Keratinocyte (primary cell): Measurements from ENCODE around the gene LRRC8D.

ENCODE experiments used
- EZH2 ChIP-seq: IDR thresholded peaks from one replicate; pipeline ENCODE4 v1.6.1; 2012; ENCODE audit warnings: inconsistent platforms, mild to moderate bottlenecking, low read length, moderate library complexity
- TF ChIP-seq, protein P1 (sequence below), 3 experiments: IDR thresholded peaks in 1 of 3; conservative IDR thresholded peaks in 1 of 3; optimal IDR thresholded peaks in 1 of 3; 2 replicates in 2 of 3; 3 replicates in 1 of 3; pipeline versions ENCODE3 to v1.5.1; 2011; ENCODE audit warnings: low read length in 3 of 3, mild to moderate bottlenecking in 3 of 3, moderate library complexity in 2 of 3, control low read depth in 1 of 3, inconsistent platforms in 1 of 3; ENCODE audit not compliant: insufficient read depth in 2 of 3; ENCODE audit errors: extremely low read depth in 1 of 3

DNA sequence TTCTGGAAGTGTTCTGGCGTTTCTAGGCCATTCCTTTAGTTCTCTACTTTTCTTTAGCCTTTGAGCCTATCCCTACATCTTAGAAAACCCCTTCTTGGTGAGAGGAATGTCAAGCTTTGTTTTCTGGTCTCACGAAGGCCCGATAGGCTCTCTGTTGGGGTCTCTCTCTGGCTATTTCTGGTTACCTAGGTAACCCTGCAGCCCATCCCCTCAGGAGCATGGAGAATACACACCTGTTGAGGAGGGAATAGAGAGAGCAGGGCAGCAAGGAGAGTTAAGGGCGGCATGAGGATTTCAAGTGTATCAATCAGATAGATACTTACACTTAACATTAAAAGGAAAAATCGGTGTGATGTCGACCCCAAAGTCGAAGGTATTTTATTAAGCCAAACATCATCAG, 45.7 kb downstream of the LRRC8D start:
- TF ChIP-seq, protein P1, sequence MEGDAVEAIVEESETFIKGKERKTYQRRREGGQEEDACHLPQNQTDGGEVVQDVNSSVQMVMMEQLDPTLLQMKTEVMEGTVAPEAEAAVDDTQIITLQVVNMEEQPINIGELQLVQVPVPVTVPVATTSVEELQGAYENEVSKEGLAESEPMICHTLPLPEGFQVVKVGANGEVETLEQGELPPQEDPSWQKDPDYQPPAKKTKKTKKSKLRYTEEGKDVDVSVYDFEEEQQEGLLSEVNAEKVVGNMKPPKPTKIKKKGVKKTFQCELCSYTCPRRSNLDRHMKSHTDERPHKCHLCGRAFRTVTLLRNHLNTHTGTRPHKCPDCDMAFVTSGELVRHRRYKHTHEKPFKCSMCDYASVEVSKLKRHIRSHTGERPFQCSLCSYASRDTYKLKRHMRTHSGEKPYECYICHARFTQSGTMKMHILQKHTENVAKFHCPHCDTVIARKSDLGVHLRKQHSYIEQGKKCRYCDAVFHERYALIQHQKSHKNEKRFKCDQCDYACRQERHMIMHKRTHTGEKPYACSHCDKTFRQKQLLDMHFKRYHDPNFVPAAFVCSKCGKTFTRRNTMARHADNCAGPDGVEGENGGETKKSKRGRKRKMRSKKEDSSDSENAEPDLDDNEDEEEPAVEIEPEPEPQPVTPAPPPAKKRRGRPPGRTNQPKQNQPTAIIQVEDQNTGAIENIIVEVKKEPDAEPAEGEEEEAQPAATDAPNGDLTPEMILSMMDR (optimal IDR thresholded peaks at IDR 0.05 in 1 of 3, IDR thresholded peaks at IDR 0.05 in 1 of 3, conservative IDR thresholded peaks at IDR 0.05 in 1 of 3; ENCODE audit: extremely low read depth in 1 of 3, insufficient read depth in 2 of 3, low read length in 3 of 3), result no peak
- TF ChIP-seq EZH2, result no peak
